Gastrocnemius medialis (tissue), 4 donors: ENCODE results near the gene MIPOL1.

ENCODE experiments used
- POLR2A ChIP-seq, 2 donors: fragments of 450-650 bp; IDR thresholded peaks; one replicate each; pipeline ENCODE4 v1.6.1; 2017; ENCODE audit warnings: antibody characterized with exemption in 2 of 2, mild to moderate bottlenecking in 2 of 2, moderate library complexity in 2 of 2
- TF ChIP-seq, protein P1 (sequence below), 5 experiments: fragments of 450-650 bp in 3 of 5; fragments of 200-600 bp in 2 of 5; sonication (generic) in 2 of 5; IDR thresholded peaks in 4 of 5; conservative IDR thresholded peaks in 1 of 5; 1 replicate in 4 of 5; 2 replicates in 1 of 5; pipeline ENCODE4 v1.5.1; 2016 to 2019; ENCODE audit warnings: antibody characterized with exemption in 5 of 5, mild to moderate bottlenecking in 3 of 5, moderate library complexity in 3 of 5

- TF ChIP-seq, protein P1, sequence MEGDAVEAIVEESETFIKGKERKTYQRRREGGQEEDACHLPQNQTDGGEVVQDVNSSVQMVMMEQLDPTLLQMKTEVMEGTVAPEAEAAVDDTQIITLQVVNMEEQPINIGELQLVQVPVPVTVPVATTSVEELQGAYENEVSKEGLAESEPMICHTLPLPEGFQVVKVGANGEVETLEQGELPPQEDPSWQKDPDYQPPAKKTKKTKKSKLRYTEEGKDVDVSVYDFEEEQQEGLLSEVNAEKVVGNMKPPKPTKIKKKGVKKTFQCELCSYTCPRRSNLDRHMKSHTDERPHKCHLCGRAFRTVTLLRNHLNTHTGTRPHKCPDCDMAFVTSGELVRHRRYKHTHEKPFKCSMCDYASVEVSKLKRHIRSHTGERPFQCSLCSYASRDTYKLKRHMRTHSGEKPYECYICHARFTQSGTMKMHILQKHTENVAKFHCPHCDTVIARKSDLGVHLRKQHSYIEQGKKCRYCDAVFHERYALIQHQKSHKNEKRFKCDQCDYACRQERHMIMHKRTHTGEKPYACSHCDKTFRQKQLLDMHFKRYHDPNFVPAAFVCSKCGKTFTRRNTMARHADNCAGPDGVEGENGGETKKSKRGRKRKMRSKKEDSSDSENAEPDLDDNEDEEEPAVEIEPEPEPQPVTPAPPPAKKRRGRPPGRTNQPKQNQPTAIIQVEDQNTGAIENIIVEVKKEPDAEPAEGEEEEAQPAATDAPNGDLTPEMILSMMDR (IDR thresholded peaks at IDR 0.05 in 4 of 5, conservative IDR thresholded peaks at IDR 0.05 in 1 of 5) = no peak
- no peak for TF ChIP-seq POLR2A (IDR thresholded peaks at IDR 0.05)
These were observed 400.4 kb downstream of the MIPOL1 start for GRCh38 chr14:37597914-37598746.
